A673 (cell line): ENCODE results near the gene AAR2. TPM values are rescaled to one million over a fixed set of nuclear protein-coding genes. Genes with fewer than 3 reads are reported as not detected.
A peak's percentile ranks its signal among the peaks of the same experiment; 100 is the strongest.

Source experiments
- BruUV-seq: library from RNA; stranded (reverse); fragments of 400-500 nt; replicated peaks from 2 replicates; lab custom pipeline; 2021; lab: Mats Ljungman, UMichigan
- CTCF ChIA-PET: fragments of 300-600 bp; sonication (Branson Sonifier 250); formaldehyde crosslinking; loops from one replicate; lab custom pipeline; 2022; ENCODE audit warnings: antibody characterized with exemption; lab: Charles Lee
- POLR2A ChIA-PET: fragments of 300-600 bp; sonication (Branson Sonifier 250); formaldehyde crosslinking; loops from one replicate; lab custom pipeline; 2022; ENCODE audit warnings: antibody characterized with exemption; ENCODE audit not compliant: low non-redundant PET; lab: Charles Lee
- DNase-seq: peaks from one replicate; pipeline ENCODE4 v3.0.0-alpha.2; 2015; ENCODE audit warnings: low spot score
- H3K27ac ChIP-seq: fragments of 200-600 bp; sonication (generic); 2 replicates; pipeline ENCODE4 v1.5.1; 2016; ENCODE audit warnings: mixed run types, low read depth, mild to moderate bottlenecking, mixed read lengths, antibody characterized with exemption, low read length; ENCODE audit not compliant: poor library complexity, severe bottlenecking
- H3K27me3 ChIP-seq: fragments of 200-600 bp; sonication (generic); replicated peaks from 2 replicates; pipeline ENCODE4 v1.6.1; 2017; ENCODE audit warnings: mixed run types, low read depth, mild to moderate bottlenecking, mixed read lengths, antibody characterized with exemption, low read length; ENCODE audit not compliant: insufficient read depth, poor library complexity
- H3K36me3 ChIP-seq: fragments of 200-600 bp; sonication (generic); 2 replicates; pipeline ENCODE4 v1.6.1; 2016; ENCODE audit warnings: mixed run types, mild to moderate bottlenecking, mixed read lengths, antibody characterized with exemption, low read length; ENCODE audit not compliant: insufficient read depth, poor library complexity, severe bottlenecking
- H3K4me1 ChIP-seq: fragments of 200-600 bp; sonication (generic); 2 replicates; pipeline ENCODE4 v1.6.1; 2017; ENCODE audit warnings: mixed run types, mild to moderate bottlenecking, mixed read lengths, antibody characterized with exemption, low read length; ENCODE audit not compliant: insufficient read depth, poor library complexity, severe bottlenecking
- H3K4me3 ChIP-seq: fragments of 200-600 bp; sonication (generic); 2 replicates; pipeline ENCODE4 v1.5.1; 2016; ENCODE audit warnings: low read depth, mixed run types, mild to moderate bottlenecking, mixed read lengths, low read length; ENCODE audit not compliant: poor library complexity, severe bottlenecking
- H3K9me3 ChIP-seq: fragments of 200-600 bp; sonication (generic); 2 replicates; pipeline ENCODE4 v1.6.1; 2016; ENCODE audit warnings: mixed run types, low read depth, mild to moderate bottlenecking, mixed read lengths, antibody characterized with exemption, low read length; ENCODE audit not compliant: poor library complexity, severe bottlenecking
- EZH2 ChIP-seq: fragments of 200-600 bp; sonication (generic); IDR thresholded peaks from 2 replicates; pipeline ENCODE4 v1.6.1; 2017; ENCODE audit warnings: borderline replicate concordance, low read depth, mild to moderate bottlenecking, mixed read lengths, antibody characterized with exemption, low read length; ENCODE audit not compliant: poor library complexity, severe bottlenecking
- intact Hi-C: fragments of 100-400 bp; cut with micrococcal nuclease; formaldehyde crosslinking; loops from one replicate; pipeline ENCODE4 v1.10.0; 2022; ENCODE audit not compliant: unreplicated experiment
- total RNA-seq: library from RNA; stranded (reverse); gene quantifications from 2 replicates; pipeline ENCODE4 v1.2.3, GENCODE V29; 2021
- TF ChIP-seq, protein P1 (sequence below): fragments of 300-800, 200-600 bp; sonication (generic); conservative IDR thresholded peaks from 2 replicates; pipeline ENCODE4 v1.5.1; 2017; ENCODE audit warnings: low read depth, mild to moderate bottlenecking, antibody characterized with exemption, low read length, moderate library complexity, mixed read lengths

The AAR2 gene
- total RNA-seq, 1 experiment from 2014 or later, result 33.6 TPM

DNA sequence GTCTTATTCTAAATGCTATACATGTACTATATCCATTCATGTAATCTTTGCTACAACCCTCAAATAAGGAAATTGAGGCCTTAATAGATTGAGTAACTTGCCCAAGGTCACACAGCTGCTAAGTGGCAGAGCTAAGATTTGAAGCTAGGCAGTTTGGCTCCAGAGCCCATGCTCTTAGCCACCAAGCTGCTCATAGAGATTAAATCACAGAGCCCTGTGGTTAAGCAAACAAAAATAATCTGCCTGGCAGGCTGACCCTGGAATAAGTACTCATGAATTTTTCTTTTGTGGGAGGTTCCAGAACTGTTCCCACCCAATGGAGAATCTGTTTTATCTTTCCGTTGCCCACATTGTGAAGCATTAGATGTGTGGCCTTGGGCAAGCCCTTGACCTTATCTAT is 7.4 kb downstream of the AAR2 start:
- ChIA-PET CTCF (no interaction called here), POLR2A (no interaction called here)
- no TSS peak for BruUV-seq
- H3K4me3 ChIP-seq, result no peak overlapping the region
- intact Hi-C loops, result no loop called here
- no peak overlapping the region for H3K27ac ChIP-seq
- DNase-seq, result no peak
- TF ChIP-seq, protein P1, sequence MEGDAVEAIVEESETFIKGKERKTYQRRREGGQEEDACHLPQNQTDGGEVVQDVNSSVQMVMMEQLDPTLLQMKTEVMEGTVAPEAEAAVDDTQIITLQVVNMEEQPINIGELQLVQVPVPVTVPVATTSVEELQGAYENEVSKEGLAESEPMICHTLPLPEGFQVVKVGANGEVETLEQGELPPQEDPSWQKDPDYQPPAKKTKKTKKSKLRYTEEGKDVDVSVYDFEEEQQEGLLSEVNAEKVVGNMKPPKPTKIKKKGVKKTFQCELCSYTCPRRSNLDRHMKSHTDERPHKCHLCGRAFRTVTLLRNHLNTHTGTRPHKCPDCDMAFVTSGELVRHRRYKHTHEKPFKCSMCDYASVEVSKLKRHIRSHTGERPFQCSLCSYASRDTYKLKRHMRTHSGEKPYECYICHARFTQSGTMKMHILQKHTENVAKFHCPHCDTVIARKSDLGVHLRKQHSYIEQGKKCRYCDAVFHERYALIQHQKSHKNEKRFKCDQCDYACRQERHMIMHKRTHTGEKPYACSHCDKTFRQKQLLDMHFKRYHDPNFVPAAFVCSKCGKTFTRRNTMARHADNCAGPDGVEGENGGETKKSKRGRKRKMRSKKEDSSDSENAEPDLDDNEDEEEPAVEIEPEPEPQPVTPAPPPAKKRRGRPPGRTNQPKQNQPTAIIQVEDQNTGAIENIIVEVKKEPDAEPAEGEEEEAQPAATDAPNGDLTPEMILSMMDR, result no peak
- TF ChIP-seq EZH2, result no peak
- no peaks in the 10 kb centered on the region for H3K27me3 ChIP-seq
- H3K9me3 ChIP-seq, result no peaks in the 10 kb centered on the region
- H3K4me1 ChIP-seq, result no peaks in the 10 kb centered on the region
- H3K36me3 ChIP-seq, result peaks cover 61% of the 10 kb centered on the region

DNA sequence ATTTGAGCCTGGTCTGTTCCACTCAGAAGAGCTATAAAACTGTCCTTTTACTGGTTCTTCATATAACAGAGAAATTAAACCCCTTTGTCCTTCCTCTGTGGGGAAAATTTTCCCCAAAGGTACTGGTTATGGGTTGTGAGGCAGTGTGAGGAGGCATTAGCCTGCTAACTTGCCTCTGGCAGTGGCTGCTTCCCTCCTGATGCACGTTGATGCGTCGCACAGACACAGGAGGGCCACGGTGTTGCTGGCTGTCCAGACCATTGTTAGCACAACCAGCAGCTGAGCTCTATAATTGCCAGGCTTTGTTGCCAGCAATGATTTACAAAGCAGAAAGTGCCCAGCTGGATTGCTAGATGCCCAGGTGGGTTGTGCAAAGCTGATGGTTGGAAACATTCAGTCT is 10.1 kb downstream of the AAR2 start:
- TF ChIP-seq EZH2, result no peak
- TF ChIP-seq, protein P1, result no peak
- H3K36me3 ChIP-seq, result peaks cover 44% of the 10 kb centered on the region
- DNase-seq, result no peak
- intact Hi-C loops, result no loop called here
- BruUV-seq, result no TSS peak
- H3K27ac ChIP-seq, result no peak overlapping the region
- no peaks in the 10 kb centered on the region for H3K27me3 ChIP-seq
- CTCF ChIA-PET, result interaction anchor here (0.6 kb wide), 1 partner anchor 993 kb away, joined by 4 read pairs; no protein-coding TSS in a partner anchor
- POLR2A ChIA-PET, result no interaction called here
- H3K4me1 ChIP-seq, result peaks cover 3% of the 10 kb centered on the region
- no peaks in the 10 kb centered on the region for H3K9me3 ChIP-seq
- H3K4me3 ChIP-seq, result no peak overlapping the region

DNA sequence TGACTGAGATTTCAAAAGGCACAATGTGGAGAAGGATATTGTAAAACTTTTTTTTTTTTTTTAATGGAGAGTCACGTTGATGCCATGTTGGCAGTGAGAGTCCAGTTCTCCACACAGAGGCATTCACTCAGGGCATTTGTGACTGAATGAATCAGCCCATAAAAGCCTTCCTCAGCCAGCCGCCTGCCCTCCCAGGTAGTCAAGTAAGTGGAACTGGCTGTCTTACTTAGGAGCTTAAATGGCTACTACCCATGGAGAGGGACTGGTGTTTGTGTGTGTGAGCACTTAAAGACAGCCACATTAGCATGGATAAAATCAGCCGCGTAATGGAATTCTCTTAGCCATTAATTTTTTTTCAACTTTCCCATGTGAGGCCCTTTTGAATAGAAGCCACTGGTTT is 12.6 kb downstream of the AAR2 start:
- Histone ChIP-seq H3K4me1 (peaks cover 3% of the 10 kb centered on the region), H3K27me3 (no peaks in the 10 kb centered on the region), H3K27ac (no peak overlapping the region), H3K9me3 (no peaks in the 10 kb centered on the region), H3K36me3 (peaks cover 40% of the 10 kb centered on the region), H3K4me3 (no peak overlapping the region)
- DNase-seq, result peak; percentile 5
- TF ChIP-seq, protein P1, result no peak
- no peak for TF ChIP-seq EZH2
- intact Hi-C loops, result no loop called here
- ChIA-PET POLR2A (no interaction called here), CTCF (no interaction called here)
- no TSS peak for BruUV-seq
